Posterior cingulate gyrus (tissue), 11 donors: ENCODE data around the gene LRRC71.

Experiments used
- DNase-seq, 10 donors: peaks; one replicate each; pipeline versions ENCODE4 v3.0.0 to v3.0.0-alpha.2; 2020 to 2021; ENCODE audit warnings: mixed read lengths in 3 of 10
- intact Hi-C: fragments of 100-400 bp; cut with DNase I; formaldehyde crosslinking; loops from one replicate; pipeline ENCODE4 v1.15.1; 2023

Gene LRRC71

DNA sequence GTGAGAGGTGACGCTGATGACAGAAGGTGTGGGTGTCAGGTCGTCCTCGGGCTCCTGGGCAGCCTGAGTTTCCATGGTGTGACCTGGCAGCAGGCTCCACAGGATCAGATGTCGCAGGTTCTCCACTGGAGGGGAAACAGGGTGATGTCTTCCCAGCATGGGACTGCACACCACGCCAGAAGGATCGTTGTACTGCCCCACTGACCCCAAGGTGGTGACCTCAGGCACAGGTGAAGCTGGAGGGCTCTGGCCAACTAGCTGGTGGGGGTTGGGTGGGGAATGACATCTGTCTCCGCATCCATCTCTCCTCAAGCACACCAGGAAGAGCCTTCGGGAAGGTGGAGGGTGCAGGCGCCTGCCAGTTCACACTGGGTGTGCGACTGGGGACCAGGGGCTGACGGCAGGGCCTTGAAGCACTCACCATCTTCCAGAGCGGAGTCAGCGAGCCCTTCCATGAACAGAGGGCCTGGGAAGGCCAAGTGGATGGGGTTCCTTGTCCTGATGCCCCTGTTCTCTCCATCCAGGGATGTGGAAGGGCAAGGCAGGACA lies 19.4 kb downstream of the LRRC71 start:
- DNase-seq: peak in 2 of 10 donors; percentile 77

DNA sequence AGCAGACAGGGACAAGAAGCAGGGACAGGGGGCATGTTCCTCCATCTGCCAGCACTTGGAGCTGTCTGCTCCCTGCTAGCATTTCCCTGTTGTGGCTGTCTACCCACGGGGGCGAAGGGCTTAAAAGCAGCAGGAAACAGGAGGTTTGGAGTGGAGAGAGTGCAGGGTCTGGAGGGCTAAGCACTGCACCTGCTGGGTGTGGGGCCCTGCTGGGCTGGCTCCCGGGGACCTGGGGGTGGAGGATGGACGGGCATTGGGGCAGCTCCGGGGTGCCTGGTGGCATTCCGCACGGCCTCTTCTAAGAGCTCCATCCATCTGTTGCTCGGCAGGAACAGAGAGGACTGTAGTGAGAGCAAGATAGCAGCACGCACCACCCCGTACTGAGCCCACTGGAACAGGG lies 21.2 kb downstream of the LRRC71 start:
- DNase-seq: peak in 2 of 10 donors; percentile 43 to 67
- intact Hi-C loops: no loop called here

More for the DNA sequence above, 19.4 kb downstream of the LRRC71 start:
- intact Hi-C loops: no loop called here

- intact Hi-C loops: no loop called here
- DNase-seq: peak in 2 of 10 donors; percentile 26 to 49
Observed at GRCh38 chr1:156942176-156942575, 21.7 kb downstream of the LRRC71 start.

GRCh38 chr1:156942576-156942975 lies 22.1 kb downstream of the LRRC71 start:
- intact Hi-C loops: no loop called here
- DNase-seq: peak in 1 of 10 donors; percentile 26

GRCh38 chr1:156943756-156944155 lies 23.3 kb downstream of the LRRC71 start:
- peak in 1 of 10 donors; percentile 53 for DNase-seq

DNA sequence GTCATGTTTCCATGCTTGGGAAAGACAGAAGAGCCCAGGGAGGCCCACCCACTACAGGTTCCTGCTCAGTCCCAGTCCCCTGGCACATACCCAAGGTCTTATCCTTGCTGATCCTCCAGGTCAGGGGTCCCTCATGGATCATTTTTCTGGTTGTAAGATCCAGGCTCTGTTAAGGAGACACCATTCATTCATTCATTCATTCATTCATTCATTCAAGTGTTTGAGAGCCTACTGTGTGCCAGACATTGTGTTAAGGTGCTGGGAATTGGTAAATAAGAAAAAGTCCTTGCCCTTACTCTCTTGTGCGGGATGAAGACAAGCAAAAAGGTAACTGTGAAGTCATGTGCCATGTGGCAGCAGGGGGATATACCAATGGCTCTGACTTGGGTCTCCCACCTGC lies 23.8 kb downstream of the LRRC71 start:
- intact Hi-C loops: no loop called here
- no peak for DNase-seq

More at GRCh38 chr1:156943756-156944155, 23.3 kb downstream of the LRRC71 start:
- intact Hi-C loops: no loop called here

DNA sequence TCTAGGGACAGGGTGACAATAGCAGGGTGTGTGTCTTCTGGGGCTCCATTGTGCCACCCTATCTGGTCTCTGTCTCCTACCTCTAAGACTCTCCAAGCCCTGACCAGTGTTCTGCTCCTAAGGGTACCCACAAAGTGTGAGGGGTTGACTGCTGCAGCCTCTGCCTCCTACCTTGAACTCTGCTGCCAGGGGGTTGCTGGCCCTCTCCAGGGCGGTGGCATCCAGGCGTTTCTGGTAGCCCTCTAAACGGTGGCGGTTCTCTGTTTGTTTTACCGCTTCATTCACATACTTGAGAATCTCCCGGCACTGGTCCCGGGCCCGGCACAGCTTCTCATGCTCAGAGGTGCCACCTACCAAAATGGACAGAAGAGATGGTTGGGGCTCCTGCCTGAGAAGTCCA lies 24.4 kb downstream of the LRRC71 start:
- intact Hi-C loops: no loop called here
- DNase-seq: peak in 1 of 10 donors; percentile 58

- peak in 7 of 10 donors; percentile 35 to 92 (median 53) for DNase-seq
- intact Hi-C loops: no loop called here
Observed at GRCh38 chr1:156945881-156946661, 25.6 kb downstream of the LRRC71 start.

DNA sequence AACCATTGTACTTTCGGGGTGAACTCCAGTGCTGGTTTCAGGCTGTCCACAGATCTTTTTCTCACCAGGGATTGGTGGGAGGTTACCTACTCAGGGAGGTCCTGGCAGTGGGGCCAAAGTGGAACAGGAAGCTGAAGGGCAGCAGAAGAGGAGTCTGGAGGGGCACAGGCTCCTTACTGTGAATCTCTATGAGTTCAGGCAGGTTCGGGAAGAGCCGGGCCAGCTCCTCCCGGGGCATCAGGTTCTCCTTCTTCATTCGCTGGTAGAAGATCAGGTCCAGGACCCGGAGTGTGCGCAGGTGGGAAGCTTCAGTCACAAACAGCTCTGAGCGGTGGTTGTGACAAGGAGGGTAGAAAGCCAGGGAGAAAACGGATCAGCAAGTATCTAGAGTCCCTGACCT lies 26.7 kb downstream of the LRRC71 start:
- peak in 1 of 10 donors; percentile 52 for DNase-seq
- intact Hi-C loops: no loop called here

- peak in 2 of 10 donors; percentile 5 to 61 for DNase-seq
- intact Hi-C loops: no loop called here
Observed at GRCh38 chr1:156947818-156948525, 27.5 kb downstream of the LRRC71 start.

- intact Hi-C loops: no loop called here
- DNase-seq: peak in 1 of 10 donors; percentile 1
Observed at GRCh38 chr1:156948708-156949107, 28.3 kb downstream of the LRRC71 start.

GRCh38 chr1:156949127-156949526 lies 28.7 kb downstream of the LRRC71 start:
- DNase-seq: peak in 1 of 10 donors; percentile 1
- intact Hi-C loops: no loop called here

GRCh38 chr1:156951371-156951770 lies 30.9 kb downstream of the LRRC71 start:
- intact Hi-C loops: no loop called here
- peak in 1 of 10 donors; percentile 67 for DNase-seq

- no peak for DNase-seq
- intact Hi-C loops: no loop called here
Observed at GRCh38 chr1:156953571-156953970, 33.1 kb downstream of the LRRC71 start.

DNA sequence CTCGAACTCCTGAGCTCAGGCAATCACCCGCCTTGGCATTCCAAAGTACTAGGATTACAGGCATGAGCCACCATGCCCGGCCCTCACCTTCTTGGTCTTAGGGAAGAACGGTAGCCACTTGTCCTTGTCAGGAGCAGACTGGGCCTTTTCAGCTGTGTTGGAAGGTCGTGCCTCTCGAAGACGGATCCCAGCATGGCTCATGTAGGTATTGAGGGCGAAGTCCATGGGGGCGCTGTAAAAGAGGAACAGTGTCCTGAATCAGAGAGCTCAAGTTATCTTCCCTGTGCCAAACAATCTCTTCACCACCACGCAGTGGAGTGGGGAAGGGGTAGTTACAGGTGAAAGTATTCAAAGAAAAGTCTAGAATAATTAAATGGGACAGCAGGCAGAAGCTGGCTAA lies 35.9 kb downstream of the LRRC71 start:
- peak in 1 of 10 donors; percentile 57 for DNase-seq
- intact Hi-C loops: no loop called here

DNA sequence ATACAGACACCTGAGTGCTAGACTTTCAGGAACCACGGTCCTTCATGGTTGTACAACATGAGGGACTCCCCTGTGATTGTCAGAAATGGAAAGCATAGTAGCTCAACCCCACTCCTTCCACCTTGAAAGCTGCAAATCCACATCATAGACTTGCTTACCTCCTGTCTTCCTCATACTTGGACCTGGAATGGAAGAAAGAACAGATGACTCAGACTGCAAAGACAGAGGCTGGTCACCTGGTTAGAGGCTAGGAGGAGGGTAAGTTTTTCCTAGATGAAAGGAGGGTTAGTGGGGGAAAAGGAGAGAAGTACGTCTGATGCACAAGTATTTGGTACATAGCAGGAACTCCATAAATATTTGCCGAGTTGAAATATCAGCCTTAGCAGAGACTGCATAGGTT lies 37.2 kb downstream of the LRRC71 start:
- DNase-seq: no peak
- intact Hi-C loops: no loop called here

GRCh38 chr1:156958247-156958714 lies 37.8 kb downstream of the LRRC71 start:
- intact Hi-C loops: no loop called here
- no peak for DNase-seq

DNA sequence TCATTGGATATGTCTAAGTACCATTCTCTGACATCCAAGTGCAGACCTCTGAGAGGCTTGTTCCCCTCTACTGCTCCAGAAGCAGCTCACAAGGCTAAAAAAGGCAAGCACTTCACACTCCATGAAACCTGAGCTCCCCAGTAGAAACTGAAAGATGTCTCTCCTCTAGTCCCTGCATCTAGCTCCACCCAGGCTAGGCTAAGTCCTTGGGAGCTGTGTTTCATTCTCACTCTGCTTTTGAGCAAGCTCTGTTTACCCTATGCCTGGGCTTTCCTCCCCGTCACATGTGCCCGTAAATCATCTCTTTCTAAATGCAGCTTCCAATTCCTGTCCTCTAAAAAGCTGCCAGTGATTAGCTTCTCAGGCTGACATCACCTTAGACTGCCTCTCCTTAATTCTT lies 39.0 kb downstream of the LRRC71 start:
- peak in 1 of 10 donors; percentile 35 for DNase-seq
- intact Hi-C loops: no loop called here

GRCh38 chr1:156959925-156960324 lies 39.5 kb downstream of the LRRC71 start:
- no peak for DNase-seq
- intact Hi-C loops: no loop called here

DNA sequence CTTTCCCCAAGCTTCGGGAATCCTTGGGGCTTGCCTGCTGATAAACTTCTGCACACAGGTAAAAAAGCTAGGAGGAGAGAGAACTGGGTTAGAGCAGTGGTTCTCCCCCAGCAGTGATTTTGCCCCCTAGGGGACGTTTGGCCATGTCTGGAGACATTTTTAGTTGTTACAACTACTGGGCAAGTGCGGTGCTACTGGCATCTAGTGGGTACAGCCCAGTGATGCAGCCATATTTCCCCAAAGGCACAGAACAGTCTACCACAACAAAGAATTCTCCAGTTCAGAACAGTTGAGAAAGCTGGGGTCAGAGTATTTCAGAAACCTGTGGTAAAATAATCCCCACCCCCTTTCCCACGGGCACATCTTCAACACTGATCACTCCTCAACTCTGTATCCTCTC lies 41.3 kb downstream of the LRRC71 start:
- peak in 1 of 10 donors; percentile 27 for DNase-seq
- intact Hi-C loops: no loop called here

DNA sequence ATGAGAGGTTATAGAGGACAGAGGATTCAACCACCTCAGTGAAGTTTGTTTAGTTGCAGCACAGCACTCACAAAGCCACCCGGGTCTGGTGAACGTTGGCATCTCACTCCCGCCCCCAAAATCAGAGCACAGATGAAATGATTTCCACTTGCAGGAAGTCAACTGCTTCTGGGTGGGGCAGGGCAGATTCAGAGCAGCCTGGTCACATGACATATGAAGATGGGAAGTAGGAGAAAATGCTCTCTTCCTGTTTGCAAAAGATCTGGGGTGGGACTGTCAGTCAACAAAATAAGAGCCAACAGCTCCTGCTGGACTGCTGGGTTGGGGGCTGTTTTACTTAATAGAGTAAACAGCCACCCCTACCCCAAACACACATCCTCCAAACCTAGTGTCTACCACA lies 43.2 kb downstream of the LRRC71 start:
- intact Hi-C loops: no loop called here
- no peak for DNase-seq
